GM23338 (cell line): ENCODE data around the gene FAM153A.
"Not testable (repeated sequence)": the region's sequence is repeated elsewhere in the genome, so short reads cannot be mapped to it uniquely, and the experiment has no call there.

Experiments
- CTCF ChIP-seq, 2 experiments: fragments of 200-600 bp in 1 of 2; sonication (generic) in 1 of 2; conservative IDR thresholded peaks; 2 replicates each; pipeline versions ENCODE4 v1.5.1 to v1.6.1; 2016 to 2017; ENCODE audit warnings: antibody characterized with exemption in 2 of 2, low read depth in 2 of 2, mild to moderate bottlenecking in 2 of 2, moderate library complexity in 1 of 2
- EZH2phosphoT487 ChIP-seq: fragments of 200-600 bp; sonication (generic); IDR thresholded peaks from one replicate; pipeline ENCODE4 v1.8.1; 2018; ENCODE audit warnings: antibody characterized with exemption; ENCODE audit not compliant: unreplicated experiment

- not testable (repeated sequence) for TF ChIP-seq EZH2phosphoT487; CTCF (conservative IDR thresholded peaks at IDR 0.05; ENCODE audit: low read depth in 2 of 2)
Observed at GRCh38 chr5:177688091-177688490, 94.6 kb downstream of the FAM153A start.
